Right cardiac atrium (tissue), 5 donors: Measurements from ENCODE around the gene HNRNPCL1. TPM values are rescaled to one million over a fixed set of nuclear protein-coding genes. Genes with fewer than 3 reads are reported as not detected.

Source experiments
- ATAC-seq, 2 donors: fragments of 200-7000 bp; cut with Tn5 transposase; one replicate each; pipeline versions ENCODE4 v1.8.0 to v1.9.1; 2020; ENCODE audit warnings: moderate library complexity in 2 of 2, mild to moderate bottlenecking in 1 of 2
- DNase-seq, 3 donors: peaks; one replicate each; pipeline ENCODE4 v3.0.0-alpha.2; 2020
- H3K27ac ChIP-seq: one replicate; pipeline ENCODE4 v1.5.1; 2013; ENCODE audit warnings: mild to moderate bottlenecking, low read length, control low read depth, moderate library complexity
- H3K27me3 ChIP-seq: one replicate; pipeline ENCODE4 v1.6.1; 2013; ENCODE audit not compliant: control insufficient read depth, insufficient read depth
- H3K4me1 ChIP-seq: one replicate; pipeline ENCODE4 v1.6.1; 2013; ENCODE audit warnings: low read length; ENCODE audit not compliant: control insufficient read depth, insufficient read depth
- H3K4me3 ChIP-seq: one replicate; pipeline ENCODE4 v1.5.1; 2013; ENCODE audit warnings: low read length, control low read depth
- H3K9me3 ChIP-seq: one replicate; pipeline ENCODE4 v1.6.1; 2013; ENCODE audit warnings: low read length; ENCODE audit not compliant: control insufficient read depth
- WGBS: extraction: QIAGEN DNeasy Blood & Tissue Kit; methylation state at CpG from one replicate; pipeline ENCODE4 v1.1.7; 2013; 5-methylcytosine and 5-hydroxymethylcytosine counted together
- intact Hi-C, 4 donors: fragments of 100-400 bp; cut with DNase I; formaldehyde crosslinking; loops; one replicate each; pipeline versions ENCODE4 v1.11.0 to v1.14.0; 2022 to 2023
- polyA plus RNA-seq: library from polyadenylated mRNA; stranded (reverse); fragments of 200-250 nt; gene quantifications from one replicate; pipeline ENCODE4 v1.2.3, GENCODE V29; 2013
- total RNA-seq, 4 donors: library from RNA; stranded (reverse); fragmentation: NEBNext Ultra II Directional; extraction: Animal tissue kit (Norgen Biotek cat#: 25700); gene quantifications; one replicate each; pipeline ENCODE4 v1.2.1, GENCODE V29; 2021
- donor health status: healthy with polysubstance abuse.
- donor health status: DM: no; HTN: yes; CAD: no.
- donor health status: DM: no; HTN: no; CAD: no.
- donor health status: DM: no; HTN: yes; CAD: no; lungs with severe emphysema.
- donor health status: DM: yes; HTN: yes; CAD: no.

The HNRNPCL1 gene
- total and polyA plus RNA-seq, 5 donors: not detected

DNA sequence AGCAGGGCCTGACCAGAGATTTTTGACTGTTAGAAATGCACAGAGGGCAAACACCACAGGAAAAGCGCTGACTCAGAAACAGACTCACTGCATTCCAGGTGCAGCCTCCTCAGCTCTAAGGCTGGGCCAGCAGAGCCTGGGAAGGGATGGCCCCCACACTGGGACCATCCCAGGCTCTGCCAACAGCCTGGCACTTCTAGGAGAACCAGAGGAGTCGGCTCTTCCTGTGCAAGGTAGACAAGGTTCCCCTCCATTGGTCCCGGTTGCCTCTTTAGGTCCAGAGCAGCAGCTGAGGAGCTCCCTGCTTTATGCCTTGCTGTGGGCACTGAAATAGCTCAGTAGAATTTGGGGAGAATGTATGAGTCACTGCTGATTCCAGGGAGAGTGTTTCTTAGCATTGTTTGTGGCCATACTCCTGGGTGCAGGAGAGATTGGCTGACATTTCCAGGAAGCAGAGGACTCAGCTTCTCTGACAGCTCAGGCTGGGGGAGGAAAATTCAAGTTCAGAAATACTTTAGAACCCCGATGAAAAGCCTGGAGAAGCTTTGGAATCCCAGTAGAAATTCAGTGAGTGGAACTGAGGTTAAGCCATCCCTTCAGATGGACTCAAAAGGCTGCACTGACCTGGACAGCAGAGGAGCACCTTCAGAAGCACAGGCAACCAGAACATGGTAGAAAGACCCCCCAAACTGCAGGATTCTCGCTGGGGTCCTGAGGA is 37.7 kb downstream of the HNRNPCL1 start:
- DNase-seq: no peak
- Histone ChIP-seq H3K27me3 (no peaks in the 10 kb centered on the region), H3K27ac (no peak overlapping the region), H3K9me3 (no peaks in the 10 kb centered on the region), H3K4me1 (no peaks in the 10 kb centered on the region), H3K4me3 (no peak overlapping the region)
- intact Hi-C loops: no loop called here
- WGBS: 68% methylated on average over 5 of the region's 5 CpGs
- no peak for ATAC-seq

DNA sequence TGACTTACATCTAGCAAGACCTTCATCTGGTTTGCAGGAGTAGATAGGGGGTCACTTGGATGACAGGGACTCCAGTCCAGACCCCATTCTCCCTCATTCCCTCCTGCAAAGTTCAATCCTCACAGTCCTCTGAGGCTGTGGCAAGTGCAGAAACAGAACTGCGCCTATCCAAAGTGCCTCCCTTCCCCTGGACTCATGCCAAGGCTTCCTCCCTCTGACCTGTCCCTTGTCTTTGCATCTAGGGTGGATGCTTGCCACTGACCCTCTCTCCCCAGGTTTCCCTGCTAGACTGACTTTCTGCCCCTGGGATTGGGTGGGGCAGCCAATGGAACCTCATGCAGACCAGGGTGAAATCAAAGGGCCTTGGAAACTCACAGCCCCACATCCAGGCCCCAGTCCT is 38.6 kb downstream of the HNRNPCL1 start:
- intact Hi-C loops: no loop called here
- Histone ChIP-seq H3K9me3 (no peaks in the 10 kb centered on the region), H3K4me1 (no peaks in the 10 kb centered on the region), H3K27me3 (no peaks in the 10 kb centered on the region), H3K27ac (no peak overlapping the region), H3K4me3 (no peak overlapping the region)
- WGBS: 78% methylated on average over 1 of the region's 1 CpG
- DNase-seq (no peak), ATAC-seq (no peak)

GRCh38 chr1:12799730-12800129 is 48.8 kb downstream of the HNRNPCL1 start:
- WGBS: 61% methylated on average over 2 of the region's 2 CpGs
- Histone ChIP-seq H3K4me1 (no peaks in the 10 kb centered on the region), H3K27ac (no peak overlapping the region), H3K9me3 (no peaks in the 10 kb centered on the region), H3K4me3 (no peak overlapping the region), H3K27me3 (no peaks in the 10 kb centered on the region)
- DNase-seq: no peak
- no peak for ATAC-seq
- intact Hi-C loops: no loop called here

- H3K27me3 ChIP-seq: no peaks in the 10 kb centered on the region
- H3K9me3 ChIP-seq: no peaks in the 10 kb centered on the region
- no peak for DNase-seq
- 53% methylated on average over 4 of the region's 4 CpGs for WGBS
- no peak overlapping the region for H3K27ac ChIP-seq
- H3K4me3 ChIP-seq: no peak overlapping the region
- H3K4me1 ChIP-seq: no peaks in the 10 kb centered on the region
- intact Hi-C loops: no loop called here
- no peak for ATAC-seq
Observed at GRCh38 chr1:12798911-12799310, 49.6 kb downstream of the HNRNPCL1 start.

Other genes starting within 250 kb of the HNRNPCL1 start
- gene DHRS3, start 230.5 kb downstream of the HNRNPCL1 start, total RNA-seq: 10 to 100 TPM; 83.0 to 97.0 (median 83.5) TPM
- gene DHRS3, start 230.5 kb downstream of the HNRNPCL1 start, polyA plus RNA-seq: 53.6 TPM
- gene AADACL4, start 204.6 kb downstream of the HNRNPCL1 start, total RNA-seq: not detected
- gene AADACL4, start 204.6 kb downstream of the HNRNPCL1 start, polyA plus RNA-seq: not detected
- not detected for gene AADACL3, start 132.6 kb downstream of the HNRNPCL1 start, total RNA-seq
- gene AADACL3, start 132.6 kb downstream of the HNRNPCL1 start, polyA plus RNA-seq: not detected
- not detected for gene CFAP107, start 102.5 kb downstream of the HNRNPCL1 start, total RNA-seq
- gene CFAP107, start 102.5 kb downstream of the HNRNPCL1 start, polyA plus RNA-seq: not detected
- not detected for gene PRAMEF12, start 75.0 kb downstream of the HNRNPCL1 start, total RNA-seq
- gene PRAMEF12, start 75.0 kb downstream of the HNRNPCL1 start, polyA plus RNA-seq: not detected
- gene PRAMEF1, start 57.3 kb downstream of the HNRNPCL1 start, total RNA-seq: not detected
- gene PRAMEF1, start 57.3 kb downstream of the HNRNPCL1 start, polyA plus RNA-seq: not detected
- gene PRAMEF11, start 17.3 kb downstream of the HNRNPCL1 start, total RNA-seq: not detected
- not detected for gene PRAMEF11, start 17.3 kb downstream of the HNRNPCL1 start, polyA plus RNA-seq
- not detected for gene PRAMEF2, start 8.4 kb upstream of the HNRNPCL1 start, total RNA-seq
- not detected for gene PRAMEF2, start 8.4 kb upstream of the HNRNPCL1 start, polyA plus RNA-seq
- not detected for gene PRAMEF4, start 37.5 kb upstream of the HNRNPCL1 start, total RNA-seq
- not detected for gene PRAMEF4, start 37.5 kb upstream of the HNRNPCL1 start, polyA plus RNA-seq
- not detected for gene PRAMEF10, start 49.5 kb upstream of the HNRNPCL1 start, total RNA-seq
- gene PRAMEF10, start 49.5 kb upstream of the HNRNPCL1 start, polyA plus RNA-seq: not detected
- gene PRAMEF7, start 67.9 kb upstream of the HNRNPCL1 start, total RNA-seq: not detected
- gene PRAMEF7, start 67.9 kb upstream of the HNRNPCL1 start, polyA plus RNA-seq: not detected
- gene PRAMEF6, start 98.9 kb upstream of the HNRNPCL1 start, total RNA-seq: not detected
- gene PRAMEF6, start 98.9 kb upstream of the HNRNPCL1 start, polyA plus RNA-seq: not detected
- gene PRAMEF27, start 207.9 kb upstream of the HNRNPCL1 start, total RNA-seq: not detected
- gene PRAMEF27, start 207.9 kb upstream of the HNRNPCL1 start, polyA plus RNA-seq: not detected
- gene HNRNPCL3, start 212.0 kb upstream of the HNRNPCL1 start, total RNA-seq: not detected
- gene HNRNPCL3, start 212.0 kb upstream of the HNRNPCL1 start, polyA plus RNA-seq: not detected
- not detected for gene PRAMEF25, start 222.1 kb upstream of the HNRNPCL1 start, total RNA-seq
- not detected for gene PRAMEF25, start 222.1 kb upstream of the HNRNPCL1 start, polyA plus RNA-seq